Thoracic aorta (tissue), 2 donors: ENCODE results near the gene NT5C. TPM values are rescaled to one million over a fixed set of nuclear protein-coding genes. Genes with fewer than 3 reads are reported as not detected.

Source experiments
- ATAC-seq: fragments of 150-250 bp; one replicate; pipeline ENCODE4 v1.8.0; 2017; ENCODE audit warnings: low read depth; ENCODE audit not compliant: insufficient number of reproducible peaks, low FRiP score
- DNase-seq: peaks from one replicate; pipeline ENCODE4 v3.0.0-alpha.2; 2020; ENCODE audit warnings: low spot score
- H3K27ac ChIP-seq, 2 donors: fragments of 200-600 bp; sonication (generic); 1 replicate in 1 of 2; 2 replicates in 1 of 2; pipeline ENCODE4 v1.5.1; 2016; ENCODE audit warnings: mild to moderate bottlenecking in 2 of 2, moderate library complexity in 2 of 2
- H3K27me3 ChIP-seq: fragments of 200-600 bp; sonication (generic); replicated peaks from 2 replicates; pipeline ENCODE4 v1.6.0; 2016; ENCODE audit warnings: mild to moderate bottlenecking; ENCODE audit not compliant: insufficient read depth
- H3K36me3 ChIP-seq: fragments of 200-600 bp; sonication (generic); one replicate; pipeline ENCODE4 v1.5.1; 2016
- H3K4me1 ChIP-seq, 2 donors: fragments of 200-600 bp; sonication (generic); 1 replicate in 1 of 2; 2 replicates in 1 of 2; pipeline versions ENCODE4 v1.5.1 to v1.6.0; 2016; ENCODE audit warnings: low read depth in 2 of 2, mild to moderate bottlenecking in 1 of 2; ENCODE audit not compliant: control insufficient read depth in 1 of 2
- H3K4me3 ChIP-seq: fragments of 200-600 bp; sonication (generic); 2 replicates; pipeline ENCODE4 v1.5.1; 2016; ENCODE audit warnings: mild to moderate bottlenecking
- H3K9me3 ChIP-seq: fragments of 200-600 bp; sonication (generic); 2 replicates; pipeline ENCODE4 v1.5.1; 2016
- total RNA-seq, 2 donors: library from RNA; depleted of rRNA; stranded (reverse); fragments of >200 nt; gene quantifications; one replicate each; pipeline versions ENCODE4 v1.1.0 to v1.2.3, GENCODE V29; 2016
- TF ChIP-seq, protein P1 (sequence below): fragments of 200-600 bp; sonication (generic); IDR thresholded peaks from one replicate; pipeline ENCODE4 v1.5.1; 2019; ENCODE audit warnings: antibody characterized with exemption

Gene NT5C
- total RNA-seq, 2 donors from 2014 or later: 57.9 to 80.0 TPM

- no peak for ATAC-seq
- TF ChIP-seq, protein P1, sequence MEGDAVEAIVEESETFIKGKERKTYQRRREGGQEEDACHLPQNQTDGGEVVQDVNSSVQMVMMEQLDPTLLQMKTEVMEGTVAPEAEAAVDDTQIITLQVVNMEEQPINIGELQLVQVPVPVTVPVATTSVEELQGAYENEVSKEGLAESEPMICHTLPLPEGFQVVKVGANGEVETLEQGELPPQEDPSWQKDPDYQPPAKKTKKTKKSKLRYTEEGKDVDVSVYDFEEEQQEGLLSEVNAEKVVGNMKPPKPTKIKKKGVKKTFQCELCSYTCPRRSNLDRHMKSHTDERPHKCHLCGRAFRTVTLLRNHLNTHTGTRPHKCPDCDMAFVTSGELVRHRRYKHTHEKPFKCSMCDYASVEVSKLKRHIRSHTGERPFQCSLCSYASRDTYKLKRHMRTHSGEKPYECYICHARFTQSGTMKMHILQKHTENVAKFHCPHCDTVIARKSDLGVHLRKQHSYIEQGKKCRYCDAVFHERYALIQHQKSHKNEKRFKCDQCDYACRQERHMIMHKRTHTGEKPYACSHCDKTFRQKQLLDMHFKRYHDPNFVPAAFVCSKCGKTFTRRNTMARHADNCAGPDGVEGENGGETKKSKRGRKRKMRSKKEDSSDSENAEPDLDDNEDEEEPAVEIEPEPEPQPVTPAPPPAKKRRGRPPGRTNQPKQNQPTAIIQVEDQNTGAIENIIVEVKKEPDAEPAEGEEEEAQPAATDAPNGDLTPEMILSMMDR: no peak
- Histone ChIP-seq H3K27me3 (no peaks in the 10 kb centered on the region), H3K9me3 (no peaks in the 10 kb centered on the region), H3K27ac (no peak overlapping the region), H3K4me3 (peak overlapping the region; percentile 94), H3K36me3 (no peaks in the 10 kb centered on the region), H3K4me1 (peaks cover 18 to 40% of the 10 kb centered on the region in 2 donors)
- DNase-seq: no peak
Measured at GRCh38 chr17:75110234-75110937, 21.2 kb downstream of the NT5C start.

DNA sequence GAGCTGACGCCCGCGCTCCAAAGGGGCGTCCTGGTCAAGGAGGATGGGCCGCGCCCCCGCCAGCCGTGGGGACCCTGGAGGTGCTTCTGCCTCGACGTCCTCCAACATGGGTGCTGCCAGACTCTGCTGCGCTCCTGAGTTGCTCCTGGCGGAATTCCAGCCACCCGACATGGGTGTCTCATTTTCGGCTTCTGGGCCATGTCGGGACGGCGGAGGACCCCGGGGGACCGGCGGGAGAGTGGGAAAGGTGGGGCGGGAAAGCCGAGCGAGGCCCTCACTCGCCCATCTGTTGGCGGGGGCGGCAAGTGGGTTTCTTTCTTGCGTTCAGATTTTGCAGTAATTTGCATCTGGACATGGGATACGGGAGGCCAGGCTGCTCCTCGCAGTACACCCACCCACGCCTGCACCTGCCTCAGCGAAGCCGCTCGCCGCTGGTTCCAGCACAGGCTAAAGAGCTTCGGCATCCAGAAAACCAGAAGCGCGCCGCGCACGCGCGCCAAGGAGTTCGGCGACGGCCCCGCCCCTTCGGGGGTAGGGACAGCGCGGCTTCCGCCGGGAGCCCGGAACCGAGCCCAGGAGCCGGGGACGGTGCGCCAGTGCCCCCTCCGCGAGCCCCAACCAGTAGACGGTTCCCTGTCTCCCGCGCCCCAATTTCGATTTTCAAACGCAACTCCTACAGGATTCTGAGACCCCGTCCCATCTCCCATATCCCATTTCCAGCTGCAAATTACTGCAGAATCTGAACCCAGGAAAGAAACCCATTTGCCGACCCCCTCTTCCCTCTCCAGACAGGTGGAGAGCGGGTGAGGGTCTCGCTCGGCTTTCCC lies 21.9 kb downstream of the NT5C start, which contains the start of gene ARMC7:
Gene ARMC7 (plus strand): TSS at position 563 of the 827 bp plus-strand sequence. CDS start 320 bp downstream, outside the sequence.
- TF ChIP-seq, protein P1: no peak
- H3K4me1 ChIP-seq: peaks cover 14 to 33% of the 10 kb centered on the region in 2 donors
- no peaks in the 10 kb centered on the region for H3K9me3 ChIP-seq
- no peaks in the 10 kb centered on the region for H3K27me3 ChIP-seq
- no peak within 1 kb of the TSS for H3K27ac ChIP-seq
- no peak for ATAC-seq
- peak within 1 kb of the TSS; percentile 94 for H3K4me3 ChIP-seq
- DNase-seq: peak; percentile 32
- no peaks in the 10 kb centered on the region for H3K36me3 ChIP-seq

GRCh38 chr17:75109046-75109406 lies 22.5 kb downstream of the NT5C start:
- H3K4me3 ChIP-seq: peak overlapping the region; percentile 94
- DNase-seq (no peak), ATAC-seq (no peak)
- no peaks in the 10 kb centered on the region for H3K27me3 ChIP-seq
- H3K4me1 ChIP-seq: peaks cover 12 to 29% of the 10 kb centered on the region in 2 donors
- H3K27ac ChIP-seq: no peak overlapping the region
- no peaks in the 10 kb centered on the region for H3K36me3 ChIP-seq
- H3K9me3 ChIP-seq: no peaks in the 10 kb centered on the region
- TF ChIP-seq, protein P1: no peak

DNA sequence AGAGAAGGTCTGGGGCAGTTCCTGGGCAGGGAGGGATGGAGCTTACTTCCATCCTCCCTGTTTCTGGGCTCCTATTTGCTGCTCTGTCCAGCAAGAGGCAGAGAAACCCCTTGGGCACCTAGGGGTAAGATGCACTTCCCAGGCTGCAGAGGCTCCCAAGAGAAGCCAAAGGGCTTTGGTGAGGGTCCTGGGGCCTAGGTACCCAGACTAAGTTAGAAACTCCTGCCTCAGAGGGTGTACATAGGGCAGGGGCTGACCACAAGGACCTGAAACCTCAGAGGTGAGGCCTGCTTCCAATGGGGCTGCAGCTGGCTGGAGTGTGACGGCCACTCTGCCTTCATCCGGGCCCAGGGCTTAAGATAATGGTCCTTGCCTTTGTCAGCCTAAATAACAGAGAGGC lies 23.3 kb downstream of the NT5C start:
- no peak overlapping the region for H3K27ac ChIP-seq
- DNase-seq (no peak), ATAC-seq (no peak)
- peaks cover 12 to 24% of the 10 kb centered on the region in 2 donors for H3K4me1 ChIP-seq
- H3K4me3 ChIP-seq: no peak overlapping the region
- no peaks in the 10 kb centered on the region for H3K27me3 ChIP-seq
- H3K36me3 ChIP-seq: no peaks in the 10 kb centered on the region
- TF ChIP-seq, protein P1: no peak
- no peaks in the 10 kb centered on the region for H3K9me3 ChIP-seq
